ENCODE measurements around the gene RNF150. TPM values are rescaled to one million over a fixed set of nuclear protein-coding genes. Genes with fewer than 3 reads are reported as not detected.

The RNF150 gene
- total RNA-seq, 1 experiment from 2014 or later, result 0.15 TPM

- Histone ChIP-seq H3K79me2 (ENCODE audit: low read depth) (no peaks in the 10 kb centered on the region), H3K27ac (no peak overlapping the region), H3K27me3 (ENCODE audit: insufficient read depth, low read depth) (peaks cover 6% of the 10 kb centered on the region; the same call in 1 of the 2 replicates), H3K4me2 (no peak overlapping the region), H3F3A (ENCODE audit: insufficient read depth, low read depth) (no peaks in the 10 kb centered on the region), H4K20me1 (ENCODE audit: insufficient read depth) (no peaks in the 10 kb centered on the region), H3K9me2 (ENCODE audit: insufficient read depth) (no peaks in the 10 kb centered on the region), H2AFZ (no peak overlapping the region), H3K4me3 (no peak overlapping the region), H3K9me3 (ENCODE audit: insufficient read depth, low read depth) (no peaks in the 10 kb centered on the region), H3K4me1 (replicated peaks; ENCODE audit: insufficient read depth) (no peaks in the 10 kb centered on the region), H3K36me3 (ENCODE audit: low read depth) (no peaks in the 10 kb centered on the region)
- no TSS peak for BruUV-seq (replicated peaks)
- POLR2A ChIA-PET (ENCODE audit: unreplicated experiment), result no interaction called here
- intact Hi-C loops (cut with micrococcal nuclease; ENCODE audit: unreplicated experiment), result no loop called here
- CTCF ChIA-PET, result interaction anchor here (0.6 kb wide), 1 partner anchor 376 kb away, joined by 3 read pairs; no protein-coding TSS in a partner anchor
- TF ChIP-seq CTCF (conservative IDR thresholded peaks at IDR 0.05) (no peak), EZH2 (IDR thresholded peaks at IDR 0.05; ENCODE audit: low read depth) (no peak)
- DNase-seq, result no peak
Measured at GRCh38 chr4:140924761-140925392, 208.4 kb downstream of the RNF150 start.

GRCh38 chr4:140906993-140907962, 226.0 kb downstream of the RNF150 start:
- Histone ChIP-seq H3K27me3 (ENCODE audit: insufficient read depth, low read depth) (no peaks in the 10 kb centered on the region), H3K4me3 (no peak overlapping the region), H3K4me2 (no peak overlapping the region), H3K4me1 (replicated peaks; ENCODE audit: insufficient read depth) (no peaks in the 10 kb centered on the region), H2AFZ (no peak overlapping the region), H3K27ac (no peak overlapping the region), H3K9me3 (ENCODE audit: insufficient read depth, low read depth) (no peaks in the 10 kb centered on the region), H3K9me2 (ENCODE audit: insufficient read depth) (no peaks in the 10 kb centered on the region), H3F3A (ENCODE audit: insufficient read depth, low read depth) (no peaks in the 10 kb centered on the region), H4K20me1 (ENCODE audit: insufficient read depth) (no peaks in the 10 kb centered on the region), H3K36me3 (ENCODE audit: low read depth) (no peaks in the 10 kb centered on the region), H3K79me2 (ENCODE audit: low read depth) (no peaks in the 10 kb centered on the region)
- intact Hi-C loops (cut with micrococcal nuclease; ENCODE audit: unreplicated experiment), result no loop called here
- BruUV-seq (replicated peaks), result no TSS peak
- POLR2A ChIA-PET (ENCODE audit: unreplicated experiment), result no interaction called here
- CTCF ChIA-PET, result no interaction called here
- DNase-seq, result no peak
- TF ChIP-seq CTCF (conservative IDR thresholded peaks at IDR 0.05) (no peak), EZH2 (IDR thresholded peaks at IDR 0.05; ENCODE audit: low read depth) (no peak)

GRCh38 chr4:140904904-140905303, 228.4 kb downstream of the RNF150 start:
- BruUV-seq (replicated peaks), result no TSS peak
- DNase-seq, result no peak
- no peak overlapping the region for H3K27ac ChIP-seq
- H3K4me3 ChIP-seq, result no peak overlapping the region
- H3K79me2 ChIP-seq (ENCODE audit: low read depth), result no peaks in the 10 kb centered on the region
- H4K20me1 ChIP-seq (ENCODE audit: insufficient read depth), result no peaks in the 10 kb centered on the region
- no peak overlapping the region for H3K4me2 ChIP-seq
- no peak for TF ChIP-seq EZH2 (IDR thresholded peaks at IDR 0.05; ENCODE audit: low read depth)
- TF ChIP-seq CTCF (conservative IDR thresholded peaks at IDR 0.05), result no peak
- H3K36me3 ChIP-seq (ENCODE audit: low read depth), result no peaks in the 10 kb centered on the region
- H2AFZ ChIP-seq, result no peak overlapping the region
- H3K4me1 ChIP-seq (replicated peaks; ENCODE audit: insufficient read depth), result no peaks in the 10 kb centered on the region
- H3K9me3 ChIP-seq (ENCODE audit: insufficient read depth, low read depth), result no peaks in the 10 kb centered on the region
- intact Hi-C loops (cut with micrococcal nuclease; ENCODE audit: unreplicated experiment), result no loop called here
- no peaks in the 10 kb centered on the region for H3F3A ChIP-seq (ENCODE audit: insufficient read depth, low read depth)
- H3K27me3 ChIP-seq (ENCODE audit: insufficient read depth, low read depth), result no peaks in the 10 kb centered on the region
- ChIA-PET CTCF (no interaction called here), POLR2A (ENCODE audit: unreplicated experiment) (no interaction called here)
- no peaks in the 10 kb centered on the region for H3K9me2 ChIP-seq (ENCODE audit: insufficient read depth)

Measured in PC-9 (cell line).